Measurements from ENCODE around the gene SOS1.
"Not testable (repeated sequence)": the region's sequence is repeated elsewhere in the genome, so short reads cannot be mapped to it uniquely, and the experiment has no call there.

The SOS1 gene

GRCh38 chr2:38937548-38937947 is 183.3 kb downstream of the SOS1 start:
- peaks cover 2% of the 10 kb centered on the region for H3K4me1 ChIP-seq (ENCODE audit: insufficient read depth, insufficient read length)
- DNase-seq (ENCODE audit: low read depth, low spot score): no peak
- no peaks in the 10 kb centered on the region for H3K36me3 ChIP-seq (ENCODE audit: insufficient read depth, insufficient read length, low read length)
- no peaks in the 10 kb centered on the region for H3K9me3 ChIP-seq (ENCODE audit: insufficient read depth, low read length)
- no peaks in the 10 kb centered on the region for H3K27me3 ChIP-seq (ENCODE audit: insufficient read depth, insufficient read length)
- no peak for TF ChIP-seq YY1 (IDR thresholded peaks at IDR 0.05; ENCODE audit: insufficient read depth, insufficient read length)
- no peak for TF ChIP-seq SUZ12 (IDR thresholded peaks at IDR 0.05; ENCODE audit: extremely low read depth, insufficient read depth, insufficient read length)
- no peak for TF ChIP-seq ZNF274 (IDR thresholded peaks at IDR 0.05; ENCODE audit: low read depth, low read length)
- H3K4me3 ChIP-seq (ENCODE audit: insufficient read length, low read depth): no peak overlapping the region
- no peak overlapping the region for H3K9ac ChIP-seq (ENCODE audit: insufficient read length, low read depth)

DNA sequence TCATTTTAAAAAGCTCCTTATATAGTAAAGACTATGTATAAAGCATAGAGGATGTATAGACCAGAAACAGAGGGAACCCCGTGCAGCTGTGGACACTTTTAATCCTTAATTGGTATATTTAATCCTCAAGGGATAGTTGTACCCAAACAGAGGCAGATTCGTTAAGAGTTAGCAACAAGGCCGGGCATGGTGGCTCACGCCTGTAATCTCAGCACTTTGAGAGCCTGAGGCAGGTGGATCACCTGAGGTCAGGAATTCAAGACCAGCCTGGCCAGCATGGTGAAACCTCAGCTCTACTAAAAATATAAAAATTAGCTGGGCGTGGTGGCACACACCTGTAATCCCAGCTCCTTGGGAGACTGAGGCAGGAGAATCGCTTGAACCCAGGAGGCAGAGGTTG is 184.3 kb downstream of the SOS1 start:
- not testable (repeated sequence) for H3K9ac ChIP-seq (ENCODE audit: insufficient read length, low read depth); H3K9me3 ChIP-seq (ENCODE audit: insufficient read depth, low read length); H3K4me1 ChIP-seq (ENCODE audit: insufficient read depth, insufficient read length); H3K27me3 ChIP-seq (ENCODE audit: insufficient read depth, insufficient read length); DNase-seq (ENCODE audit: low read depth, low spot score); H3K36me3 ChIP-seq (ENCODE audit: insufficient read depth, insufficient read length, low read length); H3K4me3 ChIP-seq (ENCODE audit: insufficient read length, low read depth)

GRCh38 chr2:38935568-38936172 is 185.2 kb downstream of the SOS1 start:
- H3K9me3 ChIP-seq (ENCODE audit: insufficient read depth, low read length): no peaks in the 10 kb centered on the region
- H3K4me3 ChIP-seq (ENCODE audit: insufficient read length, low read depth): no peak overlapping the region
- TF ChIP-seq SUZ12 (IDR thresholded peaks at IDR 0.05; ENCODE audit: extremely low read depth, insufficient read depth, insufficient read length) (no peak), ZNF274 (IDR thresholded peaks at IDR 0.05; ENCODE audit: low read depth, low read length) (no peak), YY1 (IDR thresholded peaks at IDR 0.05; ENCODE audit: insufficient read depth, insufficient read length) (no peak)
- no peaks in the 10 kb centered on the region for H3K36me3 ChIP-seq (ENCODE audit: insufficient read depth, insufficient read length, low read length)
- peaks cover 2% of the 10 kb centered on the region for H3K4me1 ChIP-seq (ENCODE audit: insufficient read depth, insufficient read length)
- H3K9ac ChIP-seq (ENCODE audit: insufficient read length, low read depth): no peak overlapping the region
- no peak for DNase-seq (ENCODE audit: low read depth, low spot score)
- H3K27me3 ChIP-seq (ENCODE audit: insufficient read depth, insufficient read length): no peaks in the 10 kb centered on the region

DNA sequence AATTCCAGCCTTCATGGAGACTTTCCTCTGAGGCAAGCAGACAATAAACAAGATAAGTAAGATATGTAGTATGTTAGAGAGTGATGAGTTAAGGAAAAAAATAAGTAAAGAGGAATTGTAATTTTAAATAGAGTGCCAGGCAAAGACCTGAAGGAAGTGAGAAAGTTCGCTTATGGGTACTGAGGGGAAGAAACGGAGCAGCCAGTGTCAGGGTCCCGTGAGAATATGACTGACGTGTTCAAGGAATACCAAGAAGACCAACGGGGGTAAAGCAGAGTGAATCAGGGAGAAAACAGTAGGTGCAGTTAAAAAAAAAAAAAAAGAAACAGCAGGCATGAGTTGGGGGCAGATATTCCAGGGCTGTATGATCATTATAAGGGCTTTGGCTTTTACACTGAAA is 186.1 kb downstream of the SOS1 start:
- Histone ChIP-seq H3K4me3 (ENCODE audit: insufficient read length, low read depth) (no peak overlapping the region), H3K4me1 (ENCODE audit: insufficient read depth, insufficient read length) (peaks cover 2% of the 10 kb centered on the region), H3K27me3 (ENCODE audit: insufficient read depth, insufficient read length) (no peaks in the 10 kb centered on the region), H3K9me3 (ENCODE audit: insufficient read depth, low read length) (no peaks in the 10 kb centered on the region), H3K36me3 (ENCODE audit: insufficient read depth, insufficient read length, low read length) (no peaks in the 10 kb centered on the region), H3K9ac (ENCODE audit: insufficient read length, low read depth) (no peak overlapping the region)
- TF ChIP-seq YY1 (IDR thresholded peaks at IDR 0.05; ENCODE audit: insufficient read depth, insufficient read length): no peak
- TF ChIP-seq ZNF274 (IDR thresholded peaks at IDR 0.05; ENCODE audit: low read depth, low read length): no peak
- TF ChIP-seq SUZ12 (IDR thresholded peaks at IDR 0.05; ENCODE audit: extremely low read depth, insufficient read depth, insufficient read length): no peak
- no peak for DNase-seq (ENCODE audit: low read depth, low spot score)

DNA sequence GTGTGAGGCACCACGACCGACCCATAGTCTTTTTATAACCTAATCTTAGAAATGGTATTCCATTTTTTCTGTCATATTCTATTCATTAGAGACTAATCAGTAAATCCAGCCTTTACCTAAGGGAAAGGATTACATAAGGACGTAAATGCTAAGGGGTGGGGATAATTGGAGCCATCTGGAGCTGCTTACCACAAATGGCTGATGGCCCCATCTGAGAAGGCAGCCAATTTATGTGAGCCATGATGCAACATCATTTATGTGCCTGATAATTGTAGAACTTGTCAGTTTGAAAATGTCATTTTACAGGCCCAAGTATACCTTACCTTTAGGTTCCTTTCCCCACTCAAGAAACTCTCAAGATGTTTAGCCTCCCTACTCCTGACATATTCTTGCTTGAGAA is 187.2 kb downstream of the SOS1 start:
- Histone ChIP-seq H3K4me1 (ENCODE audit: insufficient read depth, insufficient read length) (peaks cover 2% of the 10 kb centered on the region), H3K4me3 (ENCODE audit: insufficient read length, low read depth) (no peak overlapping the region), H3K27me3 (ENCODE audit: insufficient read depth, insufficient read length) (no peaks in the 10 kb centered on the region), H3K9me3 (ENCODE audit: insufficient read depth, low read length) (no peaks in the 10 kb centered on the region), H3K36me3 (ENCODE audit: insufficient read depth, insufficient read length, low read length) (no peaks in the 10 kb centered on the region), H3K9ac (ENCODE audit: insufficient read length, low read depth) (no peak overlapping the region)
- DNase-seq (ENCODE audit: low read depth, low spot score): no peak
- TF ChIP-seq SUZ12 (IDR thresholded peaks at IDR 0.05; ENCODE audit: extremely low read depth, insufficient read depth, insufficient read length): no peak

DNA sequence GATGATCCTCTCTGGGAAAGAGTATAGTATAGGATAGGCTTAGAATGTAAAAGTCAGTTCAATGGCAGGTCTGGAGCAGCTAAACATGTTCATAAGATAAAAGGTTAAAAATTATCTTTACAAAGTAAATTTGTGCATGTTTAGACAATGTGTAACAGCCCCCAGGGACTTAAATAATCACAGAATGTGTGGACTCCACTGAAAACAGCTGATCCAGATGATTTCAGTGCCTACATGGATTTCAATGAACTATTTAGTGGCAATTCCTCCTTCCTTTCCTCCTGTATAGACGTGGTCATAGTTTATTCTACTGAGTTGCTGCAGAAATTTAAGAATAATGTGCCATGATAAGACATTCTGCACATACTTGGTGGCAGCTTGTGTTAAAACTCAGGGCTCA is 188.3 kb downstream of the SOS1 start:
- DNase-seq (ENCODE audit: low read depth, low spot score): no peak
- no peak overlapping the region for H3K4me3 ChIP-seq (ENCODE audit: insufficient read length, low read depth)
- H3K36me3 ChIP-seq (ENCODE audit: insufficient read depth, insufficient read length, low read length): no peaks in the 10 kb centered on the region
- H3K9ac ChIP-seq (ENCODE audit: insufficient read length, low read depth): no peak overlapping the region
- no peak for TF ChIP-seq ZNF274 (IDR thresholded peaks at IDR 0.05; ENCODE audit: low read depth, low read length)
- TF ChIP-seq SUZ12 (IDR thresholded peaks at IDR 0.05; ENCODE audit: extremely low read depth, insufficient read depth, insufficient read length): no peak
- TF ChIP-seq YY1 (IDR thresholded peaks at IDR 0.05; ENCODE audit: insufficient read depth, insufficient read length): no peak
- no peaks in the 10 kb centered on the region for H3K9me3 ChIP-seq (ENCODE audit: insufficient read depth, low read length)
- H3K27me3 ChIP-seq (ENCODE audit: insufficient read depth, insufficient read length): no peaks in the 10 kb centered on the region
- peaks cover under 1% of the 10 kb centered on the region for H3K4me1 ChIP-seq (ENCODE audit: insufficient read depth, insufficient read length)
